GM18858 (cell line): ENCODE data around the gene P2RY11.

ENCODE experiments used
- ATAC-seq: cut with Tn5 transposase; IDR thresholded peaks from one replicate; pipeline ENCODE4 v1.9.1; 2021; ENCODE audit not compliant: unreplicated experiment

Gene P2RY11

GRCh38 chr19:10112895-10113591 is 1.6 kb downstream of the P2RY11 start:
- no peak for ATAC-seq

GRCh38 chr19:10113592-10113963 is 2.1 kb downstream of the P2RY11 start:
- no peak for ATAC-seq

GRCh38 chr19:10113964-10114650 is 2.6 kb downstream of the P2RY11 start:
- no peak for ATAC-seq

- ATAC-seq: no peak
Measured at GRCh38 chr19:10114651-10115391, 3.3 kb downstream of the P2RY11 start.

- no peak for ATAC-seq
Measured at GRCh38 chr19:10115392-10116084, 4.0 kb downstream of the P2RY11 start.

GRCh38 chr19:10116085-10116865 is 4.8 kb downstream of the P2RY11 start:
- ATAC-seq: no peak

GRCh38 chr19:10116866-10117616 is 5.5 kb downstream of the P2RY11 start:
- no peak for ATAC-seq

GRCh38 chr19:10118960-10119359 is 7.5 kb downstream of the P2RY11 start:
- ATAC-seq: no peak

- no peak for ATAC-seq
Measured at GRCh38 chr19:10120538-10121189, 9.2 kb downstream of the P2RY11 start.

- no peak for ATAC-seq
Measured at GRCh38 chr19:10122045-10122444, 10.6 kb downstream of the P2RY11 start.

- ATAC-seq: no peak
Measured at GRCh38 chr19:10124429-10124828, 12.9 kb downstream of the P2RY11 start.

- no peak for ATAC-seq
Measured at GRCh38 chr19:10126213-10126639, 14.7 kb downstream of the P2RY11 start.

- no peak for ATAC-seq
Measured at GRCh38 chr19:10132905-10133304, 21.4 kb downstream of the P2RY11 start.

- ATAC-seq: no peak
Measured at GRCh38 chr19:10133596-10133995, 22.1 kb downstream of the P2RY11 start.

- no peak for ATAC-seq
Measured at GRCh38 chr19:10134040-10134439, 22.5 kb downstream of the P2RY11 start.

GRCh38 chr19:10135551-10136334 is 24.2 kb downstream of the P2RY11 start:
- ATAC-seq: no peak

- no peak for ATAC-seq
Measured at GRCh38 chr19:10136936-10137335, 25.4 kb downstream of the P2RY11 start.
